Measurements from ENCODE around the gene SYNE1.
"Not testable (repeated sequence)": the region's sequence is repeated elsewhere in the genome, so short reads cannot be mapped to it uniquely, and the experiment has no call there.

The SYNE1 gene

GRCh38 chr6:152563177-152563576, 74.0 kb downstream of the SYNE1 start:
- no peak for DNase-seq

GRCh38 chr6:152558798-152559197, 78.4 kb downstream of the SYNE1 start:
- DNase-seq: not testable (repeated sequence)

- DNase-seq: no peak
Observed at GRCh38 chr6:152557502-152557901, 79.7 kb downstream of the SYNE1 start.

GRCh38 chr6:152554851-152555250, 82.3 kb downstream of the SYNE1 start:
- DNase-seq: no peak

GRCh38 chr6:152552616-152553209, 84.4 kb downstream of the SYNE1 start:
- peak; percentile 7 for DNase-seq

GRCh38 chr6:152543519-152543918, 93.6 kb downstream of the SYNE1 start:
- DNase-seq: no peak

- no peak for DNase-seq
Observed at GRCh38 chr6:152540381-152540780, 96.8 kb downstream of the SYNE1 start.

GRCh38 chr6:152534541-152534940, 102.6 kb downstream of the SYNE1 start:
- DNase-seq: no peak

- DNase-seq: no peak
Observed at GRCh38 chr6:152532556-152533422, 104.4 kb downstream of the SYNE1 start.

- no peak for DNase-seq
Observed at GRCh38 chr6:152531659-152532058, 105.5 kb downstream of the SYNE1 start.

GRCh38 chr6:152529369-152529768, 107.8 kb downstream of the SYNE1 start:
- DNase-seq: no peak

- DNase-seq: not testable (repeated sequence)
Observed at GRCh38 chr6:152514120-152514519, 123.0 kb downstream of the SYNE1 start.

GRCh38 chr6:152509916-152510315, 127.2 kb downstream of the SYNE1 start:
- DNase-seq: no peak

- no peak for DNase-seq
Observed at GRCh38 chr6:152508477-152508876, 128.7 kb downstream of the SYNE1 start.

GRCh38 chr6:152503546-152503945, 133.6 kb downstream of the SYNE1 start:
- no peak for DNase-seq

- no peak for DNase-seq
Observed at GRCh38 chr6:152502421-152503188, 134.6 kb downstream of the SYNE1 start.

GRCh38 chr6:152499931-152500330, 137.2 kb downstream of the SYNE1 start:
- DNase-seq: no peak

- no peak for DNase-seq
Observed at GRCh38 chr6:152496731-152497130, 140.4 kb downstream of the SYNE1 start.

- not testable (repeated sequence) for DNase-seq
Observed at GRCh38 chr6:152495456-152495855, 141.7 kb downstream of the SYNE1 start.

- DNase-seq: not testable (repeated sequence)
Observed at GRCh38 chr6:152492281-152492680, 144.9 kb downstream of the SYNE1 start.

- DNase-seq: not testable (repeated sequence)
Observed at GRCh38 chr6:152491501-152491900, 145.7 kb downstream of the SYNE1 start.

GRCh38 chr6:152490971-152491378, 146.2 kb downstream of the SYNE1 start:
- not testable (repeated sequence) for DNase-seq

GRCh38 chr6:152484806-152485205, 152.4 kb downstream of the SYNE1 start:
- no peak for DNase-seq

- DNase-seq: no peak
Observed at GRCh38 chr6:152482289-152482688, 154.9 kb downstream of the SYNE1 start.

Measured in CD4-positive, alpha-beta T cell treated with Interleukin-17A for 4 hours (primary cell).